Non-pigmented ciliary epithelial cell (primary cell): ENCODE data around the gene KRT25.
"Not testable (repeated sequence)": the region's sequence is repeated elsewhere in the genome, so short reads cannot be mapped to it uniquely, and the experiment has no call there.

Experiments
- DNase-seq: peaks from one replicate; pipeline ENCODE4 v3.0.0-alpha.2; 2010; ENCODE audit warnings: low read depth

The KRT25 gene

GRCh38 chr17:40753804-40754203 is 1.3 kb downstream of the KRT25 start:
- DNase-seq: no peak

GRCh38 chr17:40751065-40751464 is 4.1 kb downstream of the KRT25 start:
- no peak for DNase-seq

GRCh38 chr17:40750391-40750790 is 4.7 kb downstream of the KRT25 start:
- no peak for DNase-seq

GRCh38 chr17:40748666-40749065 is 6.5 kb downstream of the KRT25 start:
- DNase-seq: not testable (repeated sequence)

- no peak for DNase-seq
Observed at GRCh38 chr17:40738553-40738952, 16.6 kb downstream of the KRT25 start.

- DNase-seq: no peak
Observed at GRCh38 chr17:40735016-40735415, 20.1 kb downstream of the KRT25 start.

- DNase-seq: no peak
Observed at GRCh38 chr17:40734018-40734417, 21.1 kb downstream of the KRT25 start.

- no peak for DNase-seq
Observed at GRCh38 chr17:40730970-40731369, 24.2 kb downstream of the KRT25 start.

- DNase-seq: peak; percentile 47
Observed at GRCh38 chr17:40727447-40728231, 27.5 kb downstream of the KRT25 start.

GRCh38 chr17:40726919-40727318 is 28.2 kb downstream of the KRT25 start:
- no peak for DNase-seq

- DNase-seq: no peak
Observed at GRCh38 chr17:40724656-40725055, 30.5 kb downstream of the KRT25 start.

GRCh38 chr17:40722241-40722640 is 32.9 kb downstream of the KRT25 start:
- no peak for DNase-seq

GRCh38 chr17:40720899-40721298 is 34.2 kb downstream of the KRT25 start:
- DNase-seq: no peak

- no peak for DNase-seq
Observed at GRCh38 chr17:40718930-40719329, 36.2 kb downstream of the KRT25 start.

- DNase-seq: no peak
Observed at GRCh38 chr17:40717776-40718175, 37.4 kb downstream of the KRT25 start.

- no peak for DNase-seq
Observed at GRCh38 chr17:40714473-40714872, 40.7 kb downstream of the KRT25 start.

- DNase-seq: no peak
Observed at GRCh38 chr17:40707745-40708144, 47.4 kb downstream of the KRT25 start.

GRCh38 chr17:40705584-40705983 is 49.5 kb downstream of the KRT25 start:
- no peak for DNase-seq

- no peak for DNase-seq
Observed at GRCh38 chr17:40703652-40704051, 51.5 kb downstream of the KRT25 start, which contains the start of gene KRT24. TSS of gene KRT24 (minus strand) at chr17:40703752. CDS start at chr17:40703693, 59 bp downstream.

GRCh38 chr17:40702271-40702670 is 52.9 kb downstream of the KRT25 start:
- no peak for DNase-seq

GRCh38 chr17:40699853-40700252 is 55.3 kb downstream of the KRT25 start:
- no peak for DNase-seq

GRCh38 chr17:40699371-40699770 is 55.8 kb downstream of the KRT25 start:
- no peak for DNase-seq
